HepG2 (cell line): ENCODE data around the gene DHX58. TPM values are rescaled to one million over a fixed set of nuclear protein-coding genes. Genes with fewer than 3 reads are reported as not detected.

Source experiments
- ATAC-seq: fragments of 200-7000 bp; cut with Tn5 transposase; 3 replicates; pipeline ENCODE4 v1.9.1; 2020; ENCODE audit warnings: mild to moderate bottlenecking, moderate library complexity
- BruUV-seq: library from RNA; stranded (reverse); fragments of 400-500 nt; replicated peaks from 2 replicates; lab custom pipeline; 2021; lab: Mats Ljungman, UMichigan
- CTCF ChIA-PET: fragments of 300-600 bp; formaldehyde crosslinking; extraction: SDS; loops from one replicate; lab custom pipeline; 2021; ENCODE audit warnings: low total read pairs, inconsistent platforms, low intra/inter-chr PET ratio; lab: Yijun Ruan, JAX
- POLR2A ChIA-PET: fragments of 350-600 bp; sonication (Branson Sonifier 250); formaldehyde crosslinking; loops from one replicate; lab custom pipeline; 2020; ENCODE audit warnings: antibody characterized with exemption, inconsistent platforms; lab: Yijun Ruan, JAX
- DNase-seq: peaks from one replicate; pipeline ENCODE4 v3.0.0-alpha.2; 2015; ENCODE audit warnings: low spot score
- FAIRE-seq: peaks from 3 replicates; lab custom pipeline; 2011; peaks lifted over from hg19 to GRCh38; lab: Jason Lieb, UNC
- H2AFZ ChIP-seq: one replicate; pipeline ENCODE4 v1.6.1; 2011; ENCODE audit warnings: low read length, inconsistent platforms
- H3K27ac ChIP-seq: fragments of 300-600 bp; 3 replicates; pipeline ENCODE4 v1.8.0; 2011; ENCODE audit warnings: mixed run types, mild to moderate bottlenecking, mixed read lengths, low read length, inconsistent platforms; ENCODE audit not compliant: insufficient read depth; ENCODE audit errors: extremely low read length
- H3K27me3 ChIP-seq, 2 experiments: fragments of 200-600 bp in 1 of 2; 2 replicates in 1 of 2; 3 replicates in 1 of 2; pipeline versions ENCODE4 v1.6.0 to v1.8.0; 2011; ENCODE audit warnings: low read length in 2 of 2, mild to moderate bottlenecking in 2 of 2, moderate library complexity in 2 of 2, inconsistent platforms in 1 of 2; ENCODE audit not compliant: insufficient read depth in 2 of 2, control insufficient read depth in 1 of 2
- H3K36me3 ChIP-seq, 2 experiments: fragments of 200-600 bp in 1 of 2; replicated peaks in 1 of 2; 2 replicates in 1 of 2; 3 replicates in 1 of 2; pipeline versions ENCODE4 v1.5.1 to v1.8.0; 2011; ENCODE audit warnings: low read length in 2 of 2, inconsistent platforms in 1 of 2; ENCODE audit not compliant: insufficient read depth in 2 of 2, control insufficient read depth in 1 of 2
- H3K4me1 ChIP-seq: 2 replicates; pipeline ENCODE4 v1.5.1; 2012; ENCODE audit warnings: low read length, inconsistent platforms; ENCODE audit not compliant: insufficient read depth
- H3K4me2 ChIP-seq: 2 replicates; pipeline ENCODE4 v1.6.0; 2011; ENCODE audit warnings: low read depth, low read length, inconsistent platforms
- H3K4me3 ChIP-seq, 3 experiments: fragments of 200-600 bp in 1 of 3; sonication (generic), shearing (Covaris generic) in 1 of 3; replicated peaks in 1 of 3; 2 replicates each; pipeline ENCODE4 v1.5.1; 2011 to 2016; ENCODE audit warnings: low read length in 3 of 3, inconsistent platforms in 2 of 3, low read depth in 2 of 3, mild to moderate bottlenecking in 2 of 3, control low read depth in 1 of 3, mixed read lengths in 1 of 3; ENCODE audit not compliant: insufficient read depth in 1 of 3
- H3K79me2 ChIP-seq: one replicate; pipeline ENCODE4 v1.6.1; 2011; ENCODE audit warnings: low read length, inconsistent platforms; ENCODE audit not compliant: insufficient read depth
- H3K9ac ChIP-seq: 2 replicates; pipeline ENCODE4 v1.6.0; 2011; ENCODE audit warnings: mild to moderate bottlenecking, low read depth, low read length, inconsistent platforms; ENCODE audit not compliant: insufficient read depth
- H3K9me3 ChIP-seq: 2 replicates; pipeline ENCODE4 v1.5.1; 2012; ENCODE audit warnings: mild to moderate bottlenecking, low read length
- H4K20me1 ChIP-seq: 2 replicates; pipeline ENCODE4 v1.6.0; 2011; ENCODE audit warnings: inconsistent platforms, mild to moderate bottlenecking, low read length, moderate library complexity; ENCODE audit not compliant: insufficient read depth
- RCOR2 ChIP-seq: IDR thresholded peaks from 2 replicates; pipeline ENCODE4 v1.6.1; 2016; ENCODE audit warnings: missing biosample characterization, missing genetic modification reagents
- TEAD3 ChIP-seq: optimal IDR thresholded peaks from 2 replicates; pipeline ENCODE3; 2016; ENCODE audit warnings: borderline replicate concordance
- ZMYM3 ChIP-seq: sonication (generic); formaldehyde crosslinking; IDR thresholded peaks from 2 replicates; pipeline ENCODE4 v1.5.1; 2020; ENCODE audit warnings: mild to moderate bottlenecking, missing genetic modification reagents
- ZNF629 ChIP-seq: sonication (generic); formaldehyde crosslinking; conservative IDR thresholded peaks from 2 replicates; pipeline ENCODE4 v1.5.0; 2020; ENCODE audit warnings: missing genetic modification reagents
- ZSCAN12 ChIP-seq: sonication (generic); formaldehyde crosslinking; IDR thresholded peaks from 2 replicates; pipeline ENCODE4 v1.9.0; 2021; ENCODE audit warnings: mild to moderate bottlenecking, missing genetic modification reagents
- WGBS: methylation state at CpG from one replicate; pipeline ENCODE4 v1.1.6; 2017; ENCODE audit warnings: low lambda C conversion rate; 5-methylcytosine and 5-hydroxymethylcytosine counted together
- in situ Hi-C: cut with HindIII; loops from 2 replicates; pipeline ENCODE4 v1.10.0; 2017; ENCODE audit warnings: low pct_unique_long_range_greater_than_20kb; ENCODE audit not compliant: extremely low pct_ligation_motif_present
- intact Hi-C: fragments of 100-400 bp; cut with micrococcal nuclease; formaldehyde crosslinking; loops from one replicate; pipeline ENCODE4 v1.10.0; 2022; ENCODE audit not compliant: unreplicated experiment
- polyA plus RNA-seq, 8 experiments: library from polyadenylated mRNA; depleted of rRNA in 3 of 8; stranded (reverse) in 7 of 8; unstranded in 1 of 8; fragments of >200 nt; fragmentation: Illumina TruSeq in 4 of 8; extraction: Trizol in 4 of 8; gene quantifications; 2 replicates each; pipeline versions ENCODE4 v1.2.1 to v1.2.3, GENCODE V29; 2011 to 2016; ENCODE audit warnings: low read depth in 4 of 8, missing spikeins in 1 of 8, mixed read lengths in 1 of 8; ENCODE audit not compliant: insufficient read depth in 1 of 8
- total RNA-seq, 5 experiments: library from RNA; depleted of rRNA; stranded (reverse); fragments of >200 nt; fragmentation: Illumina TruSeq; extraction: Trizol; gene quantifications; 2 replicates each; pipeline ENCODE4 v1.2.3, GENCODE V29; 2016; ENCODE audit warnings: low read depth in 1 of 5
- TF ChIP-seq, protein P1 (sequence below): sonication (generic); formaldehyde crosslinking; IDR thresholded peaks from 2 replicates; pipeline ENCODE4 v1.4.0; 2020; ENCODE audit warnings: low read depth, missing genetic modification reagents
- TF ChIP-seq, protein P2 (sequence below): sonication (generic); formaldehyde crosslinking; IDR thresholded peaks from 2 replicates; pipeline ENCODE4 v1.4.0; 2020; ENCODE audit warnings: missing genetic modification reagents

The DHX58 gene
- total and polyA plus RNA-seq, 2 of the 13 experiments (the other 11 are each of a cell fraction or from before 2014, with no cell fraction given), result 6.7 to 7.8 TPM

DNA sequence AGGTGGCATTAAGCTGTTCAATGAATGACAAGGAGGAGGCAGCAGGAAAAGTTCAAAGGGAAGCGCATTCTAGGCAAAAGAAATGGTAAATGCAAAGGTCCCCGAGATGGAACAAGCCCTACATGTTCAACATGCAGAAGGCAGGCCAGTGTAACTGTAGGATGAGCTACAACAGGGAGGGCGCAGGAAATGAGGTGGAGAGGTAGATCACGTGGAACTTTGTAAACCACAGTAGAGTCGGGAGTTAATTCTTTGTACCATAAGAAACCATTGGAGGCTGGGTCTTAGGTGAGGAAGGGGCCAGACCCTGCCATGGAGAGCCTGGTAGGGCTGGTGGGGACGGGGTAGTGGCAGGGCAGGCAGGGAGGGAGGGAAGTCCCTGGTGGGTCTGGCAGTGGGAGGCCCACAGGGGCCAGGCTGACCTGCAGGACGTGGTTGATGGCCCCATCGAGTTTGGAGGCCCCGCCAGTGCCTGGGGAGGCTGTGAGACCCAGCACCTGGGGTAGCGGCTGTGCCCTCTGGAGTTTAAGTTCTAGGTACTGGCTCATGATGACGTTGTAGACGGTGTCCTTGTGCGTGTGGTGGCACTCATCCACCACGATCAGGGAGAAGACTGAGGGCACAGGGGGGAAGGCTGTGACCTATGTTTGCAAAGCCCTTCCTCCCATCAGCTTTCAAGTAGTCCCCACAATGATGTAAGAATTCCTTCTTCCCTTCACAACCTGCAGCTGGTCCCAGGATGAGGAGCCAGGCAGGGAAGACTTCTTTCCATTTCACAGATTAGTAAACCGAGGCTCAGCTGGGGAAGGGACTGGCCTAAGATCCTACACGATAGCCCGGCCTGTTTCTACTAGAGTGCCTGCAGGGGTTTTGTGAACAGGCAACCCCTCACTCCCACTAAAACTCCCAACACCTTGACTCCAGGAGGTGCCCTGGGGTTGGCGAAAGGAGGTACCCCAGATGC, 1.9 kb downstream of the DHX58 start:
- H3K4me2 ChIP-seq, result no peak overlapping the region
- H3K27me3 ChIP-seq, result no peaks in the 10 kb centered on the region
- no peak for TF ChIP-seq RCOR2 (CRISPR knock-in tag)
- 0 out of 2 replicates have a peak, but pooled peaks have one; percentile 14 for TF ChIP-seq ZMYM3 (CRISPR knock-in tag)
- peak; percentile 69 for TF ChIP-seq ZNF629 (CRISPR knock-in tag)
- TF ChIP-seq ZSCAN12 (CRISPR knock-in tag), result no peak
- ChIA-PET CTCF (no interaction called here), POLR2A (interaction anchor here (2.4 kb wide), 1 partner anchor 10 kb away, joined by 34 read pairs; the partner anchor contains the start of gene KAT2A)
- ATAC-seq (no peak), FAIRE-seq (no peak), DNase-seq (no peak)
- H3K9me3 ChIP-seq, result no peaks in the 10 kb centered on the region
- 73% methylated on average over 16 of the region's 18 CpGs for WGBS
- in situ Hi-C loops (loop anchor here (5.0 kb wide), 2 partner anchors 83 to 148 kb away; no protein-coding TSS in a partner anchor), intact Hi-C loops (no loop called here)
- H4K20me1 ChIP-seq, result no peaks in the 10 kb centered on the region
- H2AFZ ChIP-seq, result no peak overlapping the region
- H3K79me2 ChIP-seq, result no peaks in the 10 kb centered on the region
- no peak overlapping the region for H3K9ac ChIP-seq
- peaks cover 2 to 4% of the 10 kb centered on the region in 2 experiments; a peak in 2 of 5 replicates for H3K36me3 ChIP-seq
- H3K27ac ChIP-seq, result no peak overlapping the region
- H3K4me3 ChIP-seq, result no peak overlapping the region
- BruUV-seq, result no TSS peak
- H3K4me1 ChIP-seq, result peaks cover 33% of the 10 kb centered on the region

DNA sequence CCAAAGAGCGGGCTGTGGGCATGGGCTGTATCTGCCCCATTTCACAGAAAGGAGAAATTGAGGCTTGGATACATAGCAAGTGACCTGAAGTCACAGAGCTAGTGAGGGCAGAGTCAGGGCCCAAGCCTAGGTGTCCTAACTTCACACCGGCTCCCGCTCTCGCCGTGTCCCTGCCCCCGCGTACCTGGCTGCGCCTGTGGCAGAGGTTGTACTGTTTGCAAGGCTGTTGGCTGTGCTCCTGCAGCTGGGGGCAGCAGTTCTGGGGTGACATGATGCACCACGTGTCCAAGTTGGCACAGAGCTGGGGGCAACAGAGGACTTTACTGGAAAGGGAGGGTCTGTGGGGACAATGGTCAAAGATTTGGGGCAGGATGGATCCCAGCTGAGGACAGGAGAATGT, 3.4 kb downstream of the DHX58 start:
- ATAC-seq (no peak), FAIRE-seq (no peak), DNase-seq (no peak)
- H3K36me3 ChIP-seq, result no peaks in the 10 kb centered on the region
- in situ Hi-C loops (no loop called here), intact Hi-C loops (no loop called here)
- H3K4me2 ChIP-seq, result no peak overlapping the region
- no peaks in the 10 kb centered on the region for H3K9me3 ChIP-seq
- WGBS, result 84% methylated on average over 9 of the region's 9 CpGs
- no TSS peak for BruUV-seq
- no peak overlapping the region for H3K4me3 ChIP-seq
- no peaks in the 10 kb centered on the region for H3K27me3 ChIP-seq
- H3K79me2 ChIP-seq, result no peaks in the 10 kb centered on the region
- POLR2A ChIA-PET, result interaction anchor here (1.2 kb wide), 1 partner anchor 84 kb away, joined by 3 read pairs; no protein-coding TSS in a partner anchor
- no peak overlapping the region for H3K9ac ChIP-seq
- peaks cover 33% of the 10 kb centered on the region for H3K4me1 ChIP-seq
- no peak overlapping the region for H3K27ac ChIP-seq
- no peaks in the 10 kb centered on the region for H4K20me1 ChIP-seq
- CTCF ChIA-PET, result no interaction called here
- H2AFZ ChIP-seq, result no peak overlapping the region
- TF ChIP-seq, protein P1, sequence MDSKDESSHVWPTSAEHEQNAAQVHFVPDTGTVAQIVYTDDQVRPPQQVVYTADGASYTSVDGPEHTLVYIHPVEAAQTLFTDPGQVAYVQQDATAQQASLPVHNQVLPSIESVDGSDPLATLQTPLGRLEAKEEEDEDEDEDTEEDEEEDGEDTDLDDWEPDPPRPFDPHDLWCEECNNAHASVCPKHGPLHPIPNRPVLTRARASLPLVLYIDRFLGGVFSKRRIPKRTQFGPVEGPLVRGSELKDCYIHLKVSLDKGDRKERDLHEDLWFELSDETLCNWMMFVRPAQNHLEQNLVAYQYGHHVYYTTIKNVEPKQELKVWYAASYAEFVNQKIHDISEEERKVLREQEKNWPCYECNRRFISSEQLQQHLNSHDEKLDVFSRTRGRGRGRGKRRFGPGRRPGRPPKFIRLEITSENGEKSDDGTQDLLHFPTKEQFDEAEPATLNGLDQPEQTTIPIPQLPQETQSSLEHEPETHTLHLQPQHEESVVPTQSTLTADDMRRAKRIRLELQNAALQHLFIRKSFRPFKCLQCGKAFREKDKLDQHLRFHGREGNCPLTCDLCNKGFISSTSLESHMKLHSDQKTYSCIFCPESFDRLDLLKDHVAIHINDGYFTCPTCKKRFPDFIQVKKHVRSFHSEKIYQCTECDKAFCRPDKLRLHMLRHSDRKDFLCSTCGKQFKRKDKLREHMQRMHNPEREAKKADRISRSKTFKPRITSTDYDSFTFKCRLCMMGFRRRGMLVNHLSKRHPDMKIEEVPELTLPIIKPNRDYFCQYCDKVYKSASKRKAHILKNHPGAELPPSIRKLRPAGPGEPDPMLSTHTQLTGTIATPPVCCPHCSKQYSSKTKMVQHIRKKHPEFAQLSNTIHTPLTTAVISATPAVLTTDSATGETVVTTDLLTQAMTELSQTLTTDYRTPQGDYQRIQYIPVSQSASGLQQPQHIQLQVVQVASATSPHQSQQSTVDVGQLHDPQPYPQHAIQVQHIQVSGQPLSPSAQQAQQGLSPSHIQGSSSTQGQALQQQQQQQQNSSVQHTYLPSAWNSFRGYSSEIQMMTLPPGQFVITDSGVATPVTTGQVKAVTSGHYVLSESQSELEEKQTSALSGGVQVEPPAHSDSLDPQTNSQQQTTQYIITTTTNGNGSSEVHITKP (CRISPR knock-in tag), result no peak
- no peak for TF ChIP-seq TEAD3 (CRISPR knock-in tag)
- TF ChIP-seq, protein P2, sequence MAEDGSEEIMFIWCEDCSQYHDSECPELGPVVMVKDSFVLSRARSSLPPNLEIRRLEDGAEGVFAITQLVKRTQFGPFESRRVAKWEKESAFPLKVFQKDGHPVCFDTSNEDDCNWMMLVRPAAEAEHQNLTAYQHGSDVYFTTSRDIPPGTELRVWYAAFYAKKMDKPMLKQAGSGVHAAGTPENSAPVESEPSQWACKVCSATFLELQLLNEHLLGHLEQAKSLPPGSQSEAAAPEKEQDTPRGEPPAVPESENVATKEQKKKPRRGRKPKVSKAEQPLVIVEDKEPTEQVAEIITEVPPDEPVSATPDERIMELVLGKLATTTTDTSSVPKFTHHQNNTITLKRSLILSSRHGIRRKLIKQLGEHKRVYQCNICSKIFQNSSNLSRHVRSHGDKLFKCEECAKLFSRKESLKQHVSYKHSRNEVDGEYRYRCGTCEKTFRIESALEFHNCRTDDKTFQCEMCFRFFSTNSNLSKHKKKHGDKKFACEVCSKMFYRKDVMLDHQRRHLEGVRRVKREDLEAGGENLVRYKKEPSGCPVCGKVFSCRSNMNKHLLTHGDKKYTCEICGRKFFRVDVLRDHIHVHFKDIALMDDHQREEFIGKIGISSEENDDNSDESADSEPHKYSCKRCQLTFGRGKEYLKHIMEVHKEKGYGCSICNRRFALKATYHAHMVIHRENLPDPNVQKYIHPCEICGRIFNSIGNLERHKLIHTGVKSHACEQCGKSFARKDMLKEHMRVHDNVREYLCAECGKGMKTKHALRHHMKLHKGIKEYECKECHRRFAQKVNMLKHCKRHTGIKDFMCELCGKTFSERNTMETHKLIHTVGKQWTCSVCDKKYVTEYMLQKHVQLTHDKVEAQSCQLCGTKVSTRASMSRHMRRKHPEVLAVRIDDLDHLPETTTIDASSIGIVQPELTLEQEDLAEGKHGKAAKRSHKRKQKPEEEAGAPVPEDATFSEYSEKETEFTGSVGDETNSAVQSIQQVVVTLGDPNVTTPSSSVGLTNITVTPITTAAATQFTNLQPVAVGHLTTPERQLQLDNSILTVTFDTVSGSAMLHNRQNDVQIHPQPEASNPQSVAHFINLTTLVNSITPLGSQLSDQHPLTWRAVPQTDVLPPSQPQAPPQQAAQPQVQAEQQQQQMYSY, result no peak
